Measurements from ENCODE around the gene UBE3D. TPM values are rescaled to one million over a fixed set of nuclear protein-coding genes. Genes with fewer than 3 reads are reported as not detected.

The UBE3D gene
- total RNA-seq, 1 experiment from 2014 or later = 10.7 TPM

DNA sequence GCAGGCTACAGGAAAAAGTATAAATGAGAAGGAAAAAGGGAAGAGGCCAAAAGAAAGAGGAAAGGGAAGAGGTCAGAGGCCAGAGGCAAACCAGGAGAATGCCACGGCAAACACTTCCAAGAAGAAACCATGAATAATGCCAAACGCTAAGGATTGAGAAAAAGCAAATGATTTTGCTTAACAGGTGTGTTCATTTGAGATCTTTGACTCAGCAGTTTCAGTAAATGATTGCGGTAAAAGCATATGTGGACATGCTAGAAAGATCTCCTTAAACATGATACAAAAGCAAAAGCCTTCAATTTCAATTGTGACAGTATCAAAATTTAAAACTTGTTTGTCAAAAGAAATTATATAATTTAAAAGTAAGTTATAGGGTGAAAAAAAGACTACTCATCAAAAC, 70.6 kb downstream of the UBE3D start:
- H3K36me3 Mint-ChIP-seq (ENCODE audit: insufficient read depth in 1 of 3, low read depth in 3 of 3) = peaks cover 0 to 7% (median 6%) of the 10 kb centered on the region in 3 experiments; a peak in 6 of 7 replicates
- H2BK120ac ChIP-seq (ENCODE audit: low read depth, low read length, poor library complexity, severe bottlenecking) = no peak overlapping the region
- no peak overlapping the region for H2BK15ac ChIP-seq (ENCODE audit: low read depth, low read length)
- H3K4me1 ChIP-seq (ENCODE audit: insufficient read depth, low read length) = no peaks in the 10 kb centered on the region
- H3T11ph ChIP-seq (ENCODE audit: low read length) = no peak overlapping the region
- no CpG with 5 or more reads among the region's 3 CpGs for WGBS (ENCODE audit: extremely low coverage, insufficient read length, low lambda C conversion rate)
- no peak overlapping the region for H3K27ac ChIP-seq (ENCODE audit: insufficient read length, low read depth, low read length)
- TF ChIP-seq, protein P1, sequence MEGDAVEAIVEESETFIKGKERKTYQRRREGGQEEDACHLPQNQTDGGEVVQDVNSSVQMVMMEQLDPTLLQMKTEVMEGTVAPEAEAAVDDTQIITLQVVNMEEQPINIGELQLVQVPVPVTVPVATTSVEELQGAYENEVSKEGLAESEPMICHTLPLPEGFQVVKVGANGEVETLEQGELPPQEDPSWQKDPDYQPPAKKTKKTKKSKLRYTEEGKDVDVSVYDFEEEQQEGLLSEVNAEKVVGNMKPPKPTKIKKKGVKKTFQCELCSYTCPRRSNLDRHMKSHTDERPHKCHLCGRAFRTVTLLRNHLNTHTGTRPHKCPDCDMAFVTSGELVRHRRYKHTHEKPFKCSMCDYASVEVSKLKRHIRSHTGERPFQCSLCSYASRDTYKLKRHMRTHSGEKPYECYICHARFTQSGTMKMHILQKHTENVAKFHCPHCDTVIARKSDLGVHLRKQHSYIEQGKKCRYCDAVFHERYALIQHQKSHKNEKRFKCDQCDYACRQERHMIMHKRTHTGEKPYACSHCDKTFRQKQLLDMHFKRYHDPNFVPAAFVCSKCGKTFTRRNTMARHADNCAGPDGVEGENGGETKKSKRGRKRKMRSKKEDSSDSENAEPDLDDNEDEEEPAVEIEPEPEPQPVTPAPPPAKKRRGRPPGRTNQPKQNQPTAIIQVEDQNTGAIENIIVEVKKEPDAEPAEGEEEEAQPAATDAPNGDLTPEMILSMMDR (conservative IDR thresholded peaks at IDR 0.05) = no peak
- no peaks in the 10 kb centered on the region for H3K27me3 ChIP-seq (ENCODE audit: insufficient read depth, low read length)
- no peak overlapping the region for H3K56ac ChIP-seq (ENCODE audit: insufficient read length, low read depth, low read length)
- H2AFZ ChIP-seq (ENCODE audit: low read length) = no peak overlapping the region
- no peak overlapping the region for H3K4me2 ChIP-seq (ENCODE audit: insufficient read depth, insufficient read length, low read length)
- no peak overlapping the region for H2BK20ac ChIP-seq (ENCODE audit: low read depth, low read length, poor library complexity, severe bottlenecking)
- H2BK12ac ChIP-seq (ENCODE audit: insufficient read length, low read depth, low read length) = no peak overlapping the region
- no peak overlapping the region for H2AK5ac ChIP-seq (ENCODE audit: insufficient read length, low read length)
- H4K8ac ChIP-seq (replicated peaks; ENCODE audit: insufficient read length, low read depth, low read length) = no peak overlapping the region
- H3K9me3 ChIP-seq (ENCODE audit: control insufficient read depth, low read depth, low read length) = no peaks in the 10 kb centered on the region
- H2BK5ac ChIP-seq (ENCODE audit: insufficient read length, low read length) = no peak overlapping the region
- no peaks in the 10 kb centered on the region for H4K20me1 ChIP-seq (ENCODE audit: control insufficient read depth, insufficient read depth, insufficient read length)
- H3K23me2 ChIP-seq (ENCODE audit: insufficient read length, low read depth, low read length, poor library complexity, severe bottlenecking) = no peaks in the 10 kb centered on the region
- H3K4me3 Mint-ChIP-seq = no peak overlapping the region
- H3K23ac ChIP-seq (ENCODE audit: insufficient read length, low read depth, low read length) = no peak overlapping the region
- H3K9ac ChIP-seq (ENCODE audit: extremely low read depth, insufficient read length, low read length) = no peak overlapping the region
- no peaks in the 10 kb centered on the region for H3K79me2 ChIP-seq (ENCODE audit: insufficient read depth, low read length)
- no peaks in the 10 kb centered on the region for H3K79me1 ChIP-seq (ENCODE audit: insufficient read depth, low read depth, low read length, poor library complexity, severe bottlenecking)
- H3K27me3 Mint-ChIP-seq (ENCODE audit: low read depth) = no peaks in the 10 kb centered on the region
- no peak overlapping the region for H4K91ac ChIP-seq (ENCODE audit: insufficient read length, low read depth, low read length)
- H4K5ac ChIP-seq (ENCODE audit: insufficient read length, low read depth, low read length) = no peak overlapping the region
- DNase-seq = no peak
- H3K14ac ChIP-seq (ENCODE audit: insufficient read depth, low read length) = no peak overlapping the region
- no peak overlapping the region for H3K4ac ChIP-seq (ENCODE audit: low read depth, low read length)
- no peaks in the 10 kb centered on the region; a peak in 1 of 4 replicates for H3K4me1 Mint-ChIP-seq
- H3K27ac Mint-ChIP-seq = peak overlapping the region in 1 of 3 experiments; percentile 2; a peak in 2 of 7 replicates
- H3K18ac ChIP-seq (ENCODE audit: insufficient read length, low read depth, low read length) = no peak overlapping the region
- H3K9me3 Mint-ChIP-seq = no peaks in the 10 kb centered on the region

Data from H9 (cell line).